GM12801 (cell line): ENCODE measurements around the gene MISP.

Source experiments
- CTCF ChIP-seq: IDR thresholded peaks from one replicate; pipeline ENCODE4 v1.5.1; 2011; ENCODE audit warnings: control low read depth; ENCODE audit not compliant: insufficient read length; ENCODE audit errors: extremely low read depth

The MISP gene

GRCh38 chr19:709965-710571 is 40.8 kb upstream of the MISP start:
- TF ChIP-seq CTCF = no peak

GRCh38 chr19:710767-711166 is 40.1 kb upstream of the MISP start:
- TF ChIP-seq CTCF = no peak

GRCh38 chr19:711254-711653 is 39.7 kb upstream of the MISP start:
- TF ChIP-seq CTCF = no peak

- TF ChIP-seq CTCF = no peak
These were observed 35.6 kb upstream of the MISP start for GRCh38 chr19:715347-715746.

- no peak for TF ChIP-seq CTCF
These were observed 32.5 kb upstream of the MISP start for GRCh38 chr19:718251-718951.

- no peak for TF ChIP-seq CTCF
These were observed 31.9 kb upstream of the MISP start for GRCh38 chr19:718991-719512.

GRCh38 chr19:719636-720344 is 31.1 kb upstream of the MISP start:
- TF ChIP-seq CTCF = no peak
